Right atrium auricular region (tissue), 2 donors: ENCODE data around the gene ACAP3. TPM values are rescaled to one million over a fixed set of nuclear protein-coding genes. Genes with fewer than 3 reads are reported as not detected.

Experiments used
- DNase-seq: peaks from one replicate; pipeline ENCODE4 v3.0.0-alpha.2; 2019; ENCODE audit warnings: low spot score
- H3K27ac ChIP-seq, 2 donors: fragments of 200-600 bp; sonication (generic); 1 replicate in 1 of 2; 2 replicates in 1 of 2; pipeline ENCODE4 v1.5.1; 2016 to 2019
- H3K27me3 ChIP-seq, 2 donors: fragments of 200-600 bp; sonication (generic); one replicate each; pipeline versions ENCODE4 v1.5.1 to v1.6.0; 2017 to 2019
- H3K36me3 ChIP-seq: fragments of 200-600 bp; sonication (generic); one replicate; pipeline ENCODE4 v1.5.1; 2016
- H3K4me1 ChIP-seq, 2 donors: fragments of 200-600 bp; sonication (generic); one replicate each; pipeline versions ENCODE4 v1.5.1 to v1.6.0; 2017 to 2019
- H3K4me3 ChIP-seq, 2 donors: fragments of 200-600 bp; sonication (generic); 1 replicate in 1 of 2; 2 replicates in 1 of 2; pipeline ENCODE4 v1.5.1; 2017 to 2019; ENCODE audit warnings: mild to moderate bottlenecking in 1 of 2, moderate library complexity in 1 of 2
- H3K9me3 ChIP-seq, 2 donors: fragments of 200-600 bp; sonication (generic); one replicate each; pipeline ENCODE4 v1.5.1; 2019
- total RNA-seq, 2 donors: library from RNA; depleted of rRNA; stranded (reverse); fragments of >200 nt; gene quantifications; one replicate each; pipeline ENCODE4 v1.1.0, GENCODE V29; 2016
- TF ChIP-seq, protein P1 (sequence below), 2 donors: fragments of 200-600 bp; sonication (generic); IDR thresholded peaks; one replicate each; pipeline ENCODE4 v1.5.1; 2019; ENCODE audit warnings: antibody characterized with exemption in 2 of 2

The ACAP3 gene
- total RNA-seq, 2 donors from 2014 or later = 19.5 to 20.4 TPM

DNA sequence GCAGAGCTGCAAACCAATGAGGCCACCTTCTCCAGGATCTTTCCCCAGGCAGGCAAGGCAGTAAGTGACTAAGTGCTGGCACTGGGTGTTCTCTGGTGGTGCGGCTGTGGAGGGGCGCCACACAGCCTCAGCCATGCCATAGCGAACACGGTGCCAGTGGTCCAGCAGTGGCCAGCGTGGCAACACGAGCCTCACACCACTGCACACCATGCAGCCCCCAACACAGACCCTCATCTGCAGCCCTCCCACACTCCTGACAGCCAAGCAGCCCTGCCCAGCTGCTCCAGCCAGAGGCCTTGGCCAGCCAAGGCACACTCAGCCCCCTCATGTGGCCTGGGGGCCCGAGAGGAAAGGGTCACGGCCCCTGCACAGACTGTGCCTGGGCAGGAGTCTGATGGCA, 13.7 kb upstream of the ACAP3 start:
- Histone ChIP-seq H3K27ac (no peak overlapping the region), H3K36me3 (peaks cover 27% of the 10 kb centered on the region), H3K9me3 (no peaks in the 10 kb centered on the region), H3K4me3 (no peak overlapping the region), H3K4me1 (peaks cover 0 to 58% of the 10 kb centered on the region in 2 donors), H3K27me3 (no peaks in the 10 kb centered on the region)
- TF ChIP-seq, protein P1, sequence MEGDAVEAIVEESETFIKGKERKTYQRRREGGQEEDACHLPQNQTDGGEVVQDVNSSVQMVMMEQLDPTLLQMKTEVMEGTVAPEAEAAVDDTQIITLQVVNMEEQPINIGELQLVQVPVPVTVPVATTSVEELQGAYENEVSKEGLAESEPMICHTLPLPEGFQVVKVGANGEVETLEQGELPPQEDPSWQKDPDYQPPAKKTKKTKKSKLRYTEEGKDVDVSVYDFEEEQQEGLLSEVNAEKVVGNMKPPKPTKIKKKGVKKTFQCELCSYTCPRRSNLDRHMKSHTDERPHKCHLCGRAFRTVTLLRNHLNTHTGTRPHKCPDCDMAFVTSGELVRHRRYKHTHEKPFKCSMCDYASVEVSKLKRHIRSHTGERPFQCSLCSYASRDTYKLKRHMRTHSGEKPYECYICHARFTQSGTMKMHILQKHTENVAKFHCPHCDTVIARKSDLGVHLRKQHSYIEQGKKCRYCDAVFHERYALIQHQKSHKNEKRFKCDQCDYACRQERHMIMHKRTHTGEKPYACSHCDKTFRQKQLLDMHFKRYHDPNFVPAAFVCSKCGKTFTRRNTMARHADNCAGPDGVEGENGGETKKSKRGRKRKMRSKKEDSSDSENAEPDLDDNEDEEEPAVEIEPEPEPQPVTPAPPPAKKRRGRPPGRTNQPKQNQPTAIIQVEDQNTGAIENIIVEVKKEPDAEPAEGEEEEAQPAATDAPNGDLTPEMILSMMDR (IDR thresholded peaks at IDR 0.05) = no peak
- DNase-seq = no peak

DNA sequence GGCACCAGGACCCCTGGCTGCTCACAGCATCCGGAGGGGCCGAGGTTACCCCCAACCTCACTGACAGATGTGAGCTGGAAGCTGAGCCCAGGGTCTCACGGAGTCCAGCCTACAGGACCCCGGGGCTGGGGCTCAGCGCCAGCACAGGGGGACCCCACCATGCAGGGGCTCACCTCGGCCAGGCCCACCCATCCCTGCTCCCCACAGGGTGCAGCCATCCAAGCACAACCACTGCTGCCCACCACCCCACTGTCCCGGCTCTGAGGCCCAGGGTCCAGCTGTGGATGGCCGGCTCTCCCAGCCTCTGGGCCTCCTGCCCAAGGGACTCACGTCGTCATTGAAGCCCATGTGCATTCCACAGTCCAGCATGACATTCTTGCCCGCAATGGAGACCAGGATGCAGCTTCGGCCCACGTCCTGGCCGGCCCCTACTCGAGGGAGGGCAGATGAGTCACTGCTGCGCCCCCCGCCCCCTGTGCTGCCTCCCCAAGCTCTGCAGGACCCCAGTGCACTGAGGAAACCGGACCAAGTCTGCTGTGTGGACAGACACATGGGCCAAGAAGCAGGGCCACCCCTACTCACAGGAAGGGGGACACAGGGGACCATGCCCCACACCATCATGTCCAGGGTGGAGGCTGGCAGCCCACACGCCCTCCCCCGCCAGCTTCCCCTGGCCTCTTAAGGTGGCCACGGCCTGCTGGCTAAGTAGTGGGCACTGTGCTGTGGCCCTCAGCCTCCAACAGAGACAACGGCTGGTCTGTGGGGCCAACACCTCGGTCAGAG, 13.1 kb upstream of the ACAP3 start:
- Histone ChIP-seq H3K36me3 (peaks cover 30% of the 10 kb centered on the region), H3K9me3 (no peaks in the 10 kb centered on the region), H3K4me3 (no peak overlapping the region), H3K27me3 (no peaks in the 10 kb centered on the region), H3K4me1 (peaks cover 0 to 52% of the 10 kb centered on the region in 2 donors), H3K27ac (no peak overlapping the region)
- TF ChIP-seq, protein P1 (IDR thresholded peaks at IDR 0.05) = no peak
- DNase-seq = no peak

DNA sequence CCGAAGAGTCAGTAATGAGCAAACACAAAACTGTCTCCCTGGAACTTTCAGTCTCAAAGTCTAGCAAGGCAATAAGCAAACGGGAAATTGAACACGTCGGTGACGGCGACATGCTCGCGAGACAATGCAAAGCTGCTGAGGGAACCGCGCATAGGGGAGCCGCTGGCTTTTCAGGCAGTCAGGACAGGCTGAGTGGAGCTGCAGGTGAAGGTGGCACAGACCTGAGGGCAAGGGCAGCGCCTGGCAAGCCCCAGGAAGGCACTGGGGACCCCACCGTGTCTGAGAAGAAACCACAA, 11.9 kb upstream of the ACAP3 start:
- DNase-seq = no peak
- TF ChIP-seq, protein P1 (IDR thresholded peaks at IDR 0.05) = no peak

DNA sequence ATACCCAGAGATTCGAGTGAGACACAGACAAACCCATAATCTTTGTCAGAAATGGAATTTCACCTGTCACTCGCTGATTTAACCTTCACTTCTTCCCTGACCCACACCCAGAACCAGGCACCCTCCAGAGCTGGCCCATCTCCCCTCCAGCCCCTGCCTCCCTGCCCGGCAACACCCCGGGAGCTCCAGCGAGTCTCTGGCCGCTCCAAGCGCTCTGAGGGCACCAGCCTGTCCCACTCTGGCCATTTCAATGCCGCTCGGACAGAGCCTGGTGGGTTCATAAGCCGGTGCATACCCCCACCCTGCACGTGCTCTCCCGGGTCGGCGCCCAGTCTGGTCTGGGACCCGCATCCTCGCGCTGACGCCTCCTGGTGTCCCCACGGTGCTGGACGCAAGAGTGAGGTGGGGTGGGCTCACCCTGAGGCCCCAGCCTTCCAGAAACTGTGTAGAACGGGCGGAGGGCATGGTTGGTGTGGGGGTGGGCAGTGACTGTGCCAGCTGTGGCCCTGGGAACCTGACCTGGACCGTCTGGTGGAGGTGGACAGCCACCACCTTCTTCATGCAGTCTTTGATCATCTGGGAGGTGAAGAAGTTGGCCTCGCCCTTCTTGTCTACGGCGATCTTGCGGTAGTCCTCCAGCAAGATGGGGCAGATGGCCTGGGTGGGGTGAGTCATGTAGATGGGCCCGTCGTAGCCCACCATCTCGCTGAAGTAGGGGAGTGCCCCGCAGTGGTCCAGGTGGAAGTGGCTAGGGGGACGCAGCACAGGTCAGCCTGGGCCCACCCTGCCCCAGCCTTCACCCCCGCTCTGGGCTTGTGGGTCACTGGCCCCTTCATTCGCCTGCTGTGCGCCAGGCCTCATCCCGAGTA, 11.3 kb upstream of the ACAP3 start:
- Histone ChIP-seq H3K9me3 (no peaks in the 10 kb centered on the region), H3K27ac (peak overlapping the region; percentile 61 to 83), H3K4me3 (no peak overlapping the region), H3K27me3 (no peaks in the 10 kb centered on the region), H3K36me3 (peaks cover 45% of the 10 kb centered on the region), H3K4me1 (peaks cover 0 to 41% of the 10 kb centered on the region in 2 donors)
- no peak for DNase-seq
- TF ChIP-seq, protein P1 (IDR thresholded peaks at IDR 0.05) = no peak

More for the DNA sequence above, 11.9 kb upstream of the ACAP3 start:
- H3K36me3 ChIP-seq = peaks cover 39% of the 10 kb centered on the region
- H3K4me3 ChIP-seq = no peak overlapping the region
- no peaks in the 10 kb centered on the region for H3K27me3 ChIP-seq
- H3K27ac ChIP-seq = no peak overlapping the region
- no peaks in the 10 kb centered on the region for H3K9me3 ChIP-seq
- H3K4me1 ChIP-seq = peaks cover 0 to 41% of the 10 kb centered on the region in 2 donors

DNA sequence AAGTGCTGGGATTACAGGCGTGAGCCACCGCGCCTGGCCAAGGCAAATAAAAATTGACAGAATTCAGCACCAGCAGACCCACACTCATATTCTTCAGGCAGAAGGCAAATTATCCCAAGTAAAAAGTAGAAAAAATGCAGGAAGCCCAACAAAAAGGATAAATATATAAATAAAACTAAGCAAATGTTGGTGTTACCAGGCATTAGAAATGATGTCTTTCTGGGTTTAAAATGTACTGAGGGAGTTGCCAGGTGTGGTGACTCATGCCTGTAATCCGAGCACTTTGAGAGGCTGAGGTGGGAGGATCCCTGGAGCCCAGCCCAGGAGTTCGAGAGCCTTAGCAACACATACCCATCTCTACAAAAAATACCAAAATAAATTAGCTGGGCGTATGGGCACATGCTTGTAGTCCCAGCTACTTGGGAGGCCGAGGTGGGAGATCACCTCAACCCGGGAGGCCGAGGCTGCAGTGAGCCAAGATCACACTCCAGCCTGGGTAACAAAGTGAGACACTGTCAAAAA, 10.5 kb upstream of the ACAP3 start:
- Histone ChIP-seq H3K4me3 (no peak overlapping the region), H3K9me3 (no peaks in the 10 kb centered on the region), H3K36me3 (peaks cover 53% of the 10 kb centered on the region), H3K27me3 (no peaks in the 10 kb centered on the region), H3K27ac (peak overlapping the region; percentile 61 to 83), H3K4me1 (peaks cover 0 to 36% of the 10 kb centered on the region in 2 donors)
- peak; percentile 88 for DNase-seq
- TF ChIP-seq, protein P1 (IDR thresholded peaks at IDR 0.05) = no peak
